Gastroesophageal sphincter (tissue), 3 donors: ENCODE measurements around the gene ATP2B2.

ENCODE experiments used
- CTCF ChIP-seq, 4 experiments: fragments of 200-600 bp in 2 of 4; fragments of 450-650 bp in 2 of 4; sonication (generic) in 1 of 4; IDR thresholded peaks; one replicate each; pipeline ENCODE4 v1.5.1; 2017 to 2019; ENCODE audit warnings: antibody characterized with exemption in 4 of 4, mild to moderate bottlenecking in 2 of 4, moderate library complexity in 2 of 4
- EP300 ChIP-seq: sonication (generic); formaldehyde crosslinking; IDR thresholded peaks from one replicate; pipeline ENCODE4 v1.6.1; 2017; ENCODE audit warnings: antibody characterized with exemption, mild to moderate bottlenecking
- POLR2A ChIP-seq, 2 donors: fragments of 450-650 bp; IDR thresholded peaks; one replicate each; pipeline ENCODE4 v1.6.1; 2017; ENCODE audit warnings: antibody characterized with exemption in 2 of 2, mild to moderate bottlenecking in 2 of 2, moderate library complexity in 1 of 2

GRCh38 chr3:10410383-10411002, 94.9 kb downstream of the ATP2B2 start:
- TF ChIP-seq CTCF (IDR thresholded peaks at IDR 0.05) (no peak), EP300 (no peak), POLR2A (IDR thresholded peaks at IDR 0.05) (no peak)
